HepG2 (cell line): ENCODE measurements around the gene ALOXE3.

Source experiments
- ATF7 ChIP-seq, 2 experiments: fragments of 450-650 bp in 1 of 2; sonication (generic) in 1 of 2; formaldehyde crosslinking in 1 of 2; IDR thresholded peaks; 2 replicates each; pipeline versions ENCODE4 v1.4.0 to v1.6.1; 2016 to 2020; ENCODE audit warnings: antibody characterized with exemption in 1 of 2, mild to moderate bottlenecking in 1 of 2, missing genetic modification reagents in 1 of 2
- DPF2 ChIP-seq: sonication (generic); formaldehyde crosslinking; IDR thresholded peaks from 2 replicates; pipeline ENCODE4 v1.4.0; 2020; ENCODE audit warnings: mild to moderate bottlenecking, low read depth, missing genetic modification reagents, borderline replicate concordance
- FOXO1 ChIP-seq: sonication (generic); formaldehyde crosslinking; IDR thresholded peaks from 2 replicates; pipeline ENCODE4 v1.4.0; 2020; ENCODE audit warnings: missing genetic modification reagents
- HDAC1 ChIP-seq: sonication (generic); formaldehyde crosslinking; IDR thresholded peaks from 2 replicates; pipeline ENCODE4 v1.5.1; 2020; ENCODE audit warnings: mild to moderate bottlenecking, missing genetic modification reagents
- MXI1 ChIP-seq: IDR thresholded peaks from 3 replicates; pipeline ENCODE4 v1.6.1; 2012; ENCODE audit warnings: low read depth, low read length, inconsistent platforms, borderline replicate concordance
- NFIC ChIP-seq: IDR thresholded peaks from 2 replicates; pipeline ENCODE4 v1.6.1; 2012; ENCODE audit warnings: mild to moderate bottlenecking, low read length, inconsistent platforms
- ZBTB7A ChIP-seq: sonication (generic); formaldehyde crosslinking; IDR thresholded peaks from 2 replicates; pipeline ENCODE4 v1.8.0; 2022; ENCODE audit warnings: mild to moderate bottlenecking, missing genetic modification reagents
- ZNF773 ChIP-seq: sonication (generic); formaldehyde crosslinking; IDR thresholded peaks from 2 replicates; pipeline ENCODE4 v1.4.0; 2020; ENCODE audit warnings: missing genetic modification reagents, borderline replicate concordance

DNA sequence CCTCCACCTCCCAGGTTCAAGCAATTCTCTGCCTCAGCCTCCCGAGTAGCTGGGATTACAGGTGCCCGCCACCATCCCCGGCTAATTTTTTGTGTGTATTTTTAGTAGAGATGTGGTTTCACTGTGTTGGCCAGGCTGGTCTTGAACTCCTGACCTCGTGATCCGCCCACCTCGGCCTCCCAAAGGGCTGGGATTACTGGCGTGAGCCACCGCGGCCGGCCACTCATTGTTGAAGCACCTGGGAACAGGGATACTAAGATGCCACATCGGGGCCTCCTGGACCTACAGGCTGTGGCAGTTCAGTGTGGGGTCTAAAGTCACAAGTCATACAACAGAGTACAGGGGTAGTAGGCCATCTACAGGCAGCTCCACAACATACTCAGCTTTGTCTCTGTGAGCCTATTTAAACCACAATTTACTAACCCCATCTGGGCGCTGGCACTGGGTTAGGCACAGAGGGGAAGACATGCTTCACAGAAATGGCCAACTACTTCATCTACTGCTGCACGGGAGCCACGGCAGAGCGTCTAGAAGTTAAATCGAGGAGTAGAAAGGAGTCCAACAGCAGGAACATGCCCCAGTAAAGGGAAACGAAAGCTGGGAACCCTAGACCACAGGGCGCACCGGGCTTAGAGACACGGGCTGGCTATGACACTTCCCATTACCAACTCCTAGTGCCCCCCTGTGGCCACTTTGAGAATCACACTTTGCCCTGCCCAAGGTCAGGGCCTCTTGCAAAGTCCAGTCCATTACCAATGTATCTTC is 40.1 kb upstream of the ALOXE3 start:
- TF ChIP-seq MXI1: no peak; the same call in 2 of the 3 replicates
- TF ChIP-seq DPF2: no peak
- no peak for TF ChIP-seq FOXO1
- TF ChIP-seq NFIC: no peak
- TF ChIP-seq ATF7 (IDR thresholded peaks at IDR 0.05): no peak
- no peak for TF ChIP-seq ATF7 (CRISPR knock-in tag; IDR thresholded peaks at IDR 0.05)
- TF ChIP-seq HDAC1 (CRISPR knock-in tag): no peak
- no peak for TF ChIP-seq ZNF773 (CRISPR knock-in tag)
- no peak for TF ChIP-seq ZBTB7A (CRISPR knock-in tag)
